HL-60 (cell line): ENCODE measurements around the gene CNTNAP5.

Source experiments
- DNase-seq, 2 experiments: peaks; one replicate each; pipeline ENCODE4 v3.0.0-alpha.2; 2010 to 2020; ENCODE audit warnings: low read depth in 1 of 2, low spot score in 1 of 2
- H3K27ac ChIP-seq: fragments of 250-450 bp; sonication (Bioruptor Pico); replicated peaks from 2 replicates; pipeline ENCODE4 v1.5.1; 2020; ENCODE audit warnings: mild to moderate bottlenecking, moderate library complexity
- H3K27me3 ChIP-seq: fragments of 250-450 bp; sonication (Bioruptor Pico); 2 replicates; pipeline ENCODE4 v1.5.1; 2021; ENCODE audit warnings: mild to moderate bottlenecking, moderate library complexity; ENCODE audit not compliant: insufficient read depth, poor library complexity, severe bottlenecking
- H3K4me3 ChIP-seq: replicated peaks from 2 replicates; pipeline ENCODE4 v1.5.1; 2011; ENCODE audit warnings: mild to moderate bottlenecking, control low read depth, low read length; ENCODE audit not compliant: insufficient read depth
- GABPA ChIP-seq: IDR thresholded peaks from 2 replicates; pipeline ENCODE4 v1.6.1; 2012; ENCODE audit warnings: low read depth
- POLR2AphosphoS5 ChIP-seq: IDR thresholded peaks from 2 replicates; pipeline ENCODE4 v1.6.1; 2012; ENCODE audit warnings: low read depth
- SPI1 ChIP-seq: IDR thresholded peaks from 2 replicates; pipeline ENCODE4 v1.6.1; 2012; ENCODE audit warnings: low read depth, mild to moderate bottlenecking, borderline replicate concordance
- TF ChIP-seq, protein P1 (sequence below): IDR thresholded peaks from 2 replicates; pipeline ENCODE4 v1.6.1; 2012; ENCODE audit warnings: low read depth; ENCODE audit not compliant: insufficient replicate concordance
- TF ChIP-seq, protein P2 (sequence below): IDR thresholded peaks from one replicate; pipeline ENCODE4 v1.5.1; 2011; ENCODE audit warnings: low read length, control low read depth, inconsistent platforms; ENCODE audit not compliant: insufficient read depth

Gene CNTNAP5

DNA sequence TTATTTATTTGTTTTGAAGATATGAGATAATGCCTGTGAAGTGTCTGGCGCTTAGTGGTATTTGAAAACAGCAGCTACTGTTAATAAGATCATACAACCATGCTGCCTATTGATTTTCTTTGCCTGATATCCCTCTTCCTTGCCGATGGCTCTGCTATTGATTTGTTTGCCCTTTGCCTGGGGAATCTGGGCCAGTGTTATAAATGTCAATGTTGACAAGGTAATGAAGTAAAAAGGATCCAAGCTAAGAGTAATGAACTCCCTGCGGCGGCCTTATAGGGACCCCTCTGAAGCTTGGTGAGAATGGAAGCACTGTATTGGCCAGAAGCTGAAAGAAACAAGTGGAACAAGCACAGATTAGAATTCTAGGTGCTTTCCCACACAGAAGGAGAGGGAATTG, 854.6 kb downstream of the CNTNAP5 start:
- Histone ChIP-seq H3K4me3 (no peak overlapping the region), H3K27me3 (no peaks in the 10 kb centered on the region), H3K27ac (no peak overlapping the region)
- DNase-seq: no peak
- no peak for TF ChIP-seq GABPA
- TF ChIP-seq, protein P1, sequence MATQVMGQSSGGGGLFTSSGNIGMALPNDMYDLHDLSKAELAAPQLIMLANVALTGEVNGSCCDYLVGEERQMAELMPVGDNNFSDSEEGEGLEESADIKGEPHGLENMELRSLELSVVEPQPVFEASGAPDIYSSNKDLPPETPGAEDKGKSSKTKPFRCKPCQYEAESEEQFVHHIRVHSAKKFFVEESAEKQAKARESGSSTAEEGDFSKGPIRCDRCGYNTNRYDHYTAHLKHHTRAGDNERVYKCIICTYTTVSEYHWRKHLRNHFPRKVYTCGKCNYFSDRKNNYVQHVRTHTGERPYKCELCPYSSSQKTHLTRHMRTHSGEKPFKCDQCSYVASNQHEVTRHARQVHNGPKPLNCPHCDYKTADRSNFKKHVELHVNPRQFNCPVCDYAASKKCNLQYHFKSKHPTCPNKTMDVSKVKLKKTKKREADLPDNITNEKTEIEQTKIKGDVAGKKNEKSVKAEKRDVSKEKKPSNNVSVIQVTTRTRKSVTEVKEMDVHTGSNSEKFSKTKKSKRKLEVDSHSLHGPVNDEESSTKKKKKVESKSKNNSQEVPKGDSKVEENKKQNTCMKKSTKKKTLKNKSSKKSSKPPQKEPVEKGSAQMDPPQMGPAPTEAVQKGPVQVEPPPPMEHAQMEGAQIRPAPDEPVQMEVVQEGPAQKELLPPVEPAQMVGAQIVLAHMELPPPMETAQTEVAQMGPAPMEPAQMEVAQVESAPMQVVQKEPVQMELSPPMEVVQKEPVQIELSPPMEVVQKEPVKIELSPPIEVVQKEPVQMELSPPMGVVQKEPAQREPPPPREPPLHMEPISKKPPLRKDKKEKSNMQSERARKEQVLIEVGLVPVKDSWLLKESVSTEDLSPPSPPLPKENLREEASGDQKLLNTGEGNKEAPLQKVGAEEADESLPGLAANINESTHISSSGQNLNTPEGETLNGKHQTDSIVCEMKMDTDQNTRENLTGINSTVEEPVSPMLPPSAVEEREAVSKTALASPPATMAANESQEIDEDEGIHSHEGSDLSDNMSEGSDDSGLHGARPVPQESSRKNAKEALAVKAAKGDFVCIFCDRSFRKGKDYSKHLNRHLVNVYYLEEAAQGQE: no peak
- no peak for TF ChIP-seq POLR2AphosphoS5
- TF ChIP-seq SPI1: no peak
- TF ChIP-seq, protein P2, sequence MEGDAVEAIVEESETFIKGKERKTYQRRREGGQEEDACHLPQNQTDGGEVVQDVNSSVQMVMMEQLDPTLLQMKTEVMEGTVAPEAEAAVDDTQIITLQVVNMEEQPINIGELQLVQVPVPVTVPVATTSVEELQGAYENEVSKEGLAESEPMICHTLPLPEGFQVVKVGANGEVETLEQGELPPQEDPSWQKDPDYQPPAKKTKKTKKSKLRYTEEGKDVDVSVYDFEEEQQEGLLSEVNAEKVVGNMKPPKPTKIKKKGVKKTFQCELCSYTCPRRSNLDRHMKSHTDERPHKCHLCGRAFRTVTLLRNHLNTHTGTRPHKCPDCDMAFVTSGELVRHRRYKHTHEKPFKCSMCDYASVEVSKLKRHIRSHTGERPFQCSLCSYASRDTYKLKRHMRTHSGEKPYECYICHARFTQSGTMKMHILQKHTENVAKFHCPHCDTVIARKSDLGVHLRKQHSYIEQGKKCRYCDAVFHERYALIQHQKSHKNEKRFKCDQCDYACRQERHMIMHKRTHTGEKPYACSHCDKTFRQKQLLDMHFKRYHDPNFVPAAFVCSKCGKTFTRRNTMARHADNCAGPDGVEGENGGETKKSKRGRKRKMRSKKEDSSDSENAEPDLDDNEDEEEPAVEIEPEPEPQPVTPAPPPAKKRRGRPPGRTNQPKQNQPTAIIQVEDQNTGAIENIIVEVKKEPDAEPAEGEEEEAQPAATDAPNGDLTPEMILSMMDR: no peak

DNA sequence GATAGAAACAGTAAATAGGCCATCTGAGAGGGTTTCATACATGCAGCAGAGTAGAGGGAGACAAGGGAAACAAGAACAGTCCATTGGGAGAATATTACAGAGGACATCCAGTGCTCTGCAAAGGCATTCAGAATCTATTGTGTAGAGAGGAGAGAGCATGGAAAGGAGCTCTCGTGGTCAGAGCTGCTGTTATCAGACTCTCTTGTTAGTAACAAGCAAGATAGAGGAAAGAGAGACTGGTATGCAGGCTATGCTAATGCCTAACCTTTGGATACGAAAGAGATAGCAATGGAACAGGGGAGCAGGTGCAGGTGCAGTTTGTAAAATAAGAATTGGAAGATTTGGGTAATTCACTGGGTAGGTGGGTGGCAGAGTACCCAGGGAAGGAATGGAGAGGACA, 855.9 kb downstream of the CNTNAP5 start:
- no peak for DNase-seq
- Histone ChIP-seq H3K27ac (no peak overlapping the region), H3K27me3 (no peaks in the 10 kb centered on the region), H3K4me3 (no peak overlapping the region)
- TF ChIP-seq, protein P1: no peak
- TF ChIP-seq GABPA (no peak), SPI1 (no peak), POLR2AphosphoS5 (no peak)
- TF ChIP-seq, protein P2: no peak

DNA sequence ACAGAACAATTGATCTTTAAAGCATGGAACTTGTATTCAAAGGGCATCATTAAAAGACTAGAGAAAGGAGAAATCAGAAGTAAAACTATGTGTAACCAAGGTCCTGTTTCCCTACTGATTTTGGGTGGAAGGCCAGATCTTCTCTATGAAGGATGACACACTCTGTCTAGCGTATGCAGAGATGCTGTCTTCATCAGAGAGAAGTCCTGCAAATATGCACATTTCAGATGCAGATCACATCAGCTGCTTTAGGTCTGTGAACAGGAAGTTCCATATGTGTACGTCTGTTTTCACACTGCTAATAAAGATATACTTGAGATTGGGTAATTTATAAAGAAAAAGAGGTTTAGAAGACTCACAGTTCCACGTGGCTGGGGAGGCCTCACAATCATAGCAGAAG, 857.3 kb downstream of the CNTNAP5 start:
- TF ChIP-seq, protein P1: no peak
- TF ChIP-seq, protein P2: no peak
- no peak for TF ChIP-seq SPI1
- TF ChIP-seq POLR2AphosphoS5: no peak
- TF ChIP-seq GABPA: no peak
- DNase-seq: no peak
- H3K27ac ChIP-seq: no peak overlapping the region
- H3K4me3 ChIP-seq: no peak overlapping the region
- H3K27me3 ChIP-seq: no peaks in the 10 kb centered on the region
